ENCODE results near the gene FBXO7.

Gene FBXO7

GRCh38 chr22:32541481-32541880, 66.9 kb downstream of the FBXO7 start:
- TF ChIP-seq, protein P1, sequence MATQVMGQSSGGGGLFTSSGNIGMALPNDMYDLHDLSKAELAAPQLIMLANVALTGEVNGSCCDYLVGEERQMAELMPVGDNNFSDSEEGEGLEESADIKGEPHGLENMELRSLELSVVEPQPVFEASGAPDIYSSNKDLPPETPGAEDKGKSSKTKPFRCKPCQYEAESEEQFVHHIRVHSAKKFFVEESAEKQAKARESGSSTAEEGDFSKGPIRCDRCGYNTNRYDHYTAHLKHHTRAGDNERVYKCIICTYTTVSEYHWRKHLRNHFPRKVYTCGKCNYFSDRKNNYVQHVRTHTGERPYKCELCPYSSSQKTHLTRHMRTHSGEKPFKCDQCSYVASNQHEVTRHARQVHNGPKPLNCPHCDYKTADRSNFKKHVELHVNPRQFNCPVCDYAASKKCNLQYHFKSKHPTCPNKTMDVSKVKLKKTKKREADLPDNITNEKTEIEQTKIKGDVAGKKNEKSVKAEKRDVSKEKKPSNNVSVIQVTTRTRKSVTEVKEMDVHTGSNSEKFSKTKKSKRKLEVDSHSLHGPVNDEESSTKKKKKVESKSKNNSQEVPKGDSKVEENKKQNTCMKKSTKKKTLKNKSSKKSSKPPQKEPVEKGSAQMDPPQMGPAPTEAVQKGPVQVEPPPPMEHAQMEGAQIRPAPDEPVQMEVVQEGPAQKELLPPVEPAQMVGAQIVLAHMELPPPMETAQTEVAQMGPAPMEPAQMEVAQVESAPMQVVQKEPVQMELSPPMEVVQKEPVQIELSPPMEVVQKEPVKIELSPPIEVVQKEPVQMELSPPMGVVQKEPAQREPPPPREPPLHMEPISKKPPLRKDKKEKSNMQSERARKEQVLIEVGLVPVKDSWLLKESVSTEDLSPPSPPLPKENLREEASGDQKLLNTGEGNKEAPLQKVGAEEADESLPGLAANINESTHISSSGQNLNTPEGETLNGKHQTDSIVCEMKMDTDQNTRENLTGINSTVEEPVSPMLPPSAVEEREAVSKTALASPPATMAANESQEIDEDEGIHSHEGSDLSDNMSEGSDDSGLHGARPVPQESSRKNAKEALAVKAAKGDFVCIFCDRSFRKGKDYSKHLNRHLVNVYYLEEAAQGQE (IDR thresholded peaks at IDR 0.05; ENCODE audit: insufficient replicate concordance, low read depth): no peak
- TF ChIP-seq POLR2AphosphoS5 (IDR thresholded peaks at IDR 0.05; ENCODE audit: low read depth) (no peak), SPI1 (IDR thresholded peaks at IDR 0.05; ENCODE audit: borderline replicate concordance, low read depth) (no peak), GABPA (IDR thresholded peaks at IDR 0.05; ENCODE audit: low read depth) (no peak), CTCF (IDR thresholded peaks at IDR 0.05; ENCODE audit: insufficient read depth, low read length) (no peak)
- no peak for DNase-seq (ENCODE audit: low read depth in 1 of 2, low spot score in 1 of 2)
- Histone ChIP-seq H3K27me3 (ENCODE audit: insufficient read depth, poor library complexity, severe bottlenecking) (no peaks in the 10 kb centered on the region), H3K4me3 (replicated peaks; ENCODE audit: insufficient read depth, low read length) (no peak overlapping the region), H3K27ac (replicated peaks) (no peak overlapping the region)

DNA sequence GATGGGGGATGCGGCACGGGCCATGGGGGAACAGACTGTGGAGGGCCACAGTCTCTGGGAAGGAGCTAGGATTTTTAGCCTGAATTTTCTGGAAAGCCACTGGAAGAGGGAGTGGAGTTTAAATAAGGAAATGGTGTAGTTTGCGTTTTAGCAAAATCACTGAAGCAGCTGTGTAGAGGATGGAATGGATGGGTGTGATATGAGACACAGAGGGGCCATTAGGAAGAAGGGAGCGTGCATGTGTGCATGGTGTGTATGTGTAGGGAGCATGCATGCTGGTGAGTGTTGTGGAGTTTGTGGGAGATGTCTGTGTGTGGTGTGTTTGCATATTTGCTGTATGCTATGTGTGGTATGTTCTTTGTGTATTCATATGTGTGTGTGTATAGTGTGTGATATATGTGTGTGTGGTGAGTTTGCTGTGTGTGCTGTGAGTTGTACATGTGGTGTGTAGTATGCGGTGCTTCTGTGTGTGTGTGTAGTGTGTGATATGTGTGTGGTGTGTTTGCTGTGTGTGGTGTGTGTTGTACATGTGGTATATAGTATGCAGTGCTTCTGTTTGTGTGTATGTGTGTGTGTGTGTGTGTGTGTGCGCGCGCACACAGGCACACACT, 67.6 kb downstream of the FBXO7 start:
- H3K27ac ChIP-seq (replicated peaks): no peak overlapping the region
- H3K27me3 ChIP-seq (ENCODE audit: insufficient read depth, poor library complexity, severe bottlenecking): no peaks in the 10 kb centered on the region
- H3K4me3 ChIP-seq (replicated peaks; ENCODE audit: insufficient read depth, low read length): no peak overlapping the region
- DNase-seq (ENCODE audit: low read depth in 1 of 2, low spot score in 1 of 2): no peak
- TF ChIP-seq CTCF (IDR thresholded peaks at IDR 0.05; ENCODE audit: insufficient read depth, low read length) (no peak), POLR2AphosphoS5 (IDR thresholded peaks at IDR 0.05; ENCODE audit: low read depth) (no peak), GABPA (IDR thresholded peaks at IDR 0.05; ENCODE audit: low read depth) (no peak), SPI1 (IDR thresholded peaks at IDR 0.05; ENCODE audit: borderline replicate concordance, low read depth) (no peak)
- TF ChIP-seq, protein P1 (IDR thresholded peaks at IDR 0.05; ENCODE audit: insufficient replicate concordance, low read depth): no peak

- TF ChIP-seq SPI1 (IDR thresholded peaks at IDR 0.05; ENCODE audit: borderline replicate concordance, low read depth) (no peak), POLR2AphosphoS5 (IDR thresholded peaks at IDR 0.05; ENCODE audit: low read depth) (no peak), CTCF (IDR thresholded peaks at IDR 0.05; ENCODE audit: insufficient read depth, low read length) (no peak), GABPA (IDR thresholded peaks at IDR 0.05; ENCODE audit: low read depth) (no peak)
- TF ChIP-seq, protein P1 (IDR thresholded peaks at IDR 0.05; ENCODE audit: insufficient replicate concordance, low read depth): no peak
- no peak for DNase-seq (ENCODE audit: low read depth in 1 of 2, low spot score in 1 of 2)
- Histone ChIP-seq H3K27ac (replicated peaks) (no peak overlapping the region), H3K4me3 (replicated peaks; ENCODE audit: insufficient read depth, low read length) (no peak overlapping the region), H3K27me3 (ENCODE audit: insufficient read depth, poor library complexity, severe bottlenecking) (no peaks in the 10 kb centered on the region)
Observed at GRCh38 chr22:32542677-32543357, 68.2 kb downstream of the FBXO7 start.

Data from HL-60 (cell line).